ENCODE results near the gene HNRNPF. TPM values are rescaled to one million over a fixed set of nuclear protein-coding genes. Genes with fewer than 3 reads are reported as not detected.

HNRNPF gene
- polyA plus RNA-seq, 1 donor (not counting 4 experiments of a cell fraction or from before 2014, with no cell fraction given) = 238 TPM

- DNase-seq (ENCODE audit: low read depth, low spot score) (no peak), FAIRE-seq (peak; percentile 5)
- Histone ChIP-seq H3K4me2 (ENCODE audit: control insufficient read depth, extremely low read depth, insufficient read depth, low read depth, low read length) (peak overlapping the region; percentile 79), H4K20me1 (ENCODE audit: control insufficient read depth, extremely low read depth, insufficient read depth, low read length) (no peaks in the 10 kb centered on the region), H3K9ac (ENCODE audit: control insufficient read depth, extremely low read depth, insufficient read depth, low read length) (peak overlapping the region; percentile 77), H3K27ac (ENCODE audit: control insufficient read depth, insufficient read depth, low read length) (peak overlapping the region; percentile 41), H3K9me1 (ENCODE audit: control insufficient read depth, extremely low read depth, insufficient read depth, low read length) (no peaks in the 10 kb centered on the region), H3K4me1 (ENCODE audit: control insufficient read depth, extremely low read depth, insufficient read depth, low read length) (peaks cover 4% of the 10 kb centered on the region), H3K4me3 (ENCODE audit: control insufficient read depth in 2 of 3, extremely low read depth in 1 of 3, insufficient read depth in 2 of 3, low read depth in 1 of 3, low read length in 3 of 3) (peak overlapping the region; percentile 45 to 75 (median 71)), H2AFZ (ENCODE audit: control insufficient read depth, low read length) (peak overlapping the region; percentile 93), H3K9me3 (ENCODE audit: control insufficient read depth, low read depth, low read length) (no peaks in the 10 kb centered on the region), H3K79me2 (ENCODE audit: control insufficient read depth, insufficient read depth, low read length) (no peaks in the 10 kb centered on the region), H3K36me3 (ENCODE audit: control insufficient read depth in 2 of 2, extremely low read depth in 1 of 2, insufficient read depth in 2 of 2, low read length in 2 of 2) (no peaks in the 10 kb centered on the region), H3K27me3 (ENCODE audit: control insufficient read depth, extremely low read depth, insufficient read depth, low read length) (no peaks in the 10 kb centered on the region)
- no peak for TF ChIP-seq EZH2 (IDR thresholded peaks at IDR 0.05; ENCODE audit: low read length)
- TF ChIP-seq CTCF (optimal IDR thresholded peaks at IDR 0.05 in 1 of 3, IDR thresholded peaks at IDR 0.05 in 1 of 3, conservative IDR thresholded peaks at IDR 0.05 in 1 of 3; ENCODE audit: extremely low read depth in 1 of 3, insufficient read depth in 2 of 3, low read length in 3 of 3) = no peak
- dilution Hi-C loops (cut with MboI; ENCODE audit: extremely low pct_ligation_motif_present, low sequenced_read_pairs) = no loop called here
Observed at GRCh38 chr10:43361547-43362190, 47.3 kb downstream of the HNRNPF start.

GRCh38 chr10:43360086-43360485 lies 48.9 kb downstream of the HNRNPF start:
- dilution Hi-C loops (cut with MboI; ENCODE audit: extremely low pct_ligation_motif_present, low sequenced_read_pairs) = no loop called here
- Histone ChIP-seq H3K36me3 (ENCODE audit: control insufficient read depth in 2 of 2, extremely low read depth in 1 of 2, insufficient read depth in 2 of 2, low read length in 2 of 2) (no peaks in the 10 kb centered on the region), H3K4me1 (ENCODE audit: control insufficient read depth, extremely low read depth, insufficient read depth, low read length) (peaks cover 18% of the 10 kb centered on the region), H3K4me2 (ENCODE audit: control insufficient read depth, extremely low read depth, insufficient read depth, low read depth, low read length) (no peak overlapping the region), H3K27ac (ENCODE audit: control insufficient read depth, insufficient read depth, low read length) (no peak overlapping the region), H3K79me2 (ENCODE audit: control insufficient read depth, insufficient read depth, low read length) (no peaks in the 10 kb centered on the region), H3K9ac (ENCODE audit: control insufficient read depth, extremely low read depth, insufficient read depth, low read length) (no peak overlapping the region), H3K4me3 (ENCODE audit: control insufficient read depth in 2 of 3, extremely low read depth in 1 of 3, insufficient read depth in 2 of 3, low read depth in 1 of 3, low read length in 3 of 3) (no peak overlapping the region), H3K27me3 (ENCODE audit: control insufficient read depth, extremely low read depth, insufficient read depth, low read length) (no peaks in the 10 kb centered on the region), H2AFZ (ENCODE audit: control insufficient read depth, low read length) (no peak overlapping the region), H3K9me1 (ENCODE audit: control insufficient read depth, extremely low read depth, insufficient read depth, low read length) (no peaks in the 10 kb centered on the region), H4K20me1 (ENCODE audit: control insufficient read depth, extremely low read depth, insufficient read depth, low read length) (no peaks in the 10 kb centered on the region), H3K9me3 (ENCODE audit: control insufficient read depth, low read depth, low read length) (no peaks in the 10 kb centered on the region)
- DNase-seq (ENCODE audit: low read depth, low spot score) (no peak), FAIRE-seq (no peak)
- no peak for TF ChIP-seq CTCF (optimal IDR thresholded peaks at IDR 0.05 in 1 of 3, IDR thresholded peaks at IDR 0.05 in 1 of 3, conservative IDR thresholded peaks at IDR 0.05 in 1 of 3; ENCODE audit: extremely low read depth in 1 of 3, insufficient read depth in 2 of 3, low read length in 3 of 3)

Measured in keratinocyte (primary cell).